GM19324 (cell line): ENCODE measurements around the gene ZNF521.

Experiments used
- ATAC-seq: cut with Tn5 transposase; IDR thresholded peaks from one replicate; pipeline ENCODE4 v1.9.1; 2021; ENCODE audit warnings: mild to moderate bottlenecking, moderate library complexity; ENCODE audit not compliant: unreplicated experiment, low FRiP score

The ZNF521 gene

GRCh38 chr18:25351777-25352628, at the start of gene ZNF521:
TSS of gene ZNF521 (minus strand) at chr18:25352166. CDS start at chr18:25350946, 1,220 bp downstream.
- ATAC-seq: peak; percentile 82

GRCh38 chr18:25399554-25399953, 47.6 kb upstream of the ZNF521 start:
- no peak for ATAC-seq

GRCh38 chr18:25392192-25392591, 40.2 kb upstream of the ZNF521 start:
- no peak for ATAC-seq

- no peak for ATAC-seq
These were observed 21.6 kb upstream of the ZNF521 start for GRCh38 chr18:25373432-25374179.

GRCh38 chr18:25370391-25370790, 18.4 kb upstream of the ZNF521 start:
- ATAC-seq: no peak

GRCh38 chr18:25365242-25365641, 13.3 kb upstream of the ZNF521 start:
- ATAC-seq: no peak

- ATAC-seq: no peak
These were observed 12.8 kb upstream of the ZNF521 start for GRCh38 chr18:25364732-25365131.

- no peak for ATAC-seq
These were observed 8.4 kb upstream of the ZNF521 start for GRCh38 chr18:25360301-25360899.

GRCh38 chr18:25353080-25353479, 1.1 kb upstream of the ZNF521 start:
- ATAC-seq: no peak

- ATAC-seq: no peak
These were observed 651 bp upstream of the ZNF521 start for GRCh38 chr18:25352629-25353005.

- no peak for ATAC-seq
These were observed 638 bp downstream of the ZNF521 start for GRCh38 chr18:25351280-25351775.

GRCh38 chr18:25350489-25351251, 1.3 kb downstream of the ZNF521 start:
- ATAC-seq: no peak

GRCh38 chr18:25349926-25350487, 2.0 kb downstream of the ZNF521 start:
- ATAC-seq: no peak

GRCh38 chr18:25349131-25349925, 2.6 kb downstream of the ZNF521 start:
- ATAC-seq: no peak

GRCh38 chr18:25348386-25349130, 3.4 kb downstream of the ZNF521 start:
- ATAC-seq: no peak

GRCh38 chr18:25346561-25346960, 5.4 kb downstream of the ZNF521 start:
- ATAC-seq: no peak

GRCh38 chr18:25345081-25345866, 6.7 kb downstream of the ZNF521 start:
- no peak for ATAC-seq

- ATAC-seq: no peak
These were observed 10.1 kb downstream of the ZNF521 start for GRCh38 chr18:25341831-25342230.
